GM12878 (cell line): ENCODE results near the gene UST. TPM values are rescaled to one million over a fixed set of nuclear protein-coding genes. Genes with fewer than 3 reads are reported as not detected.

Experiments
- ATF7 ChIP-seq: fragments of 450-650 bp; IDR thresholded peaks from 2 replicates; pipeline ENCODE4 v1.6.1; 2016; ENCODE audit warnings: low read depth, mild to moderate bottlenecking
- BCLAF1 ChIP-seq: fragments of 450-650 bp; IDR thresholded peaks from 2 replicates; pipeline ENCODE4 v1.6.1; 2017; ENCODE audit warnings: antibody characterized with exemption, mild to moderate bottlenecking, moderate library complexity
- CBFB ChIP-seq: IDR thresholded peaks from 2 replicates; pipeline ENCODE4 v1.6.1; 2016; ENCODE audit warnings: antibody characterized with exemption, low read depth
- ETV6 ChIP-seq, 2 experiments: fragments of 450-650 bp in 1 of 2; IDR thresholded peaks in 1 of 2; conservative IDR thresholded peaks in 1 of 2; 2 replicates each; pipeline ENCODE4 v1.6.1; 2014; ENCODE audit warnings: antibody characterized with exemption in 1 of 2, borderline replicate concordance in 1 of 2, low read depth in 1 of 2, mild to moderate bottlenecking in 1 of 2, moderate library complexity in 1 of 2
- GABPA ChIP-seq: IDR thresholded peaks from 2 replicates; pipeline ENCODE4 v1.6.1; 2014; ENCODE audit warnings: antibody characterized with exemption, low read depth, mild to moderate bottlenecking, inconsistent platforms
- HDAC6 ChIP-seq: fragments of 200-600 bp; sonication (generic); IDR thresholded peaks from one replicate; pipeline ENCODE4 v1.8.0; 2017; ENCODE audit warnings: antibody characterized with exemption; ENCODE audit not compliant: unreplicated experiment
- IRF3 ChIP-seq: fragments of 450-650 bp; IDR thresholded peaks from 2 replicates; pipeline ENCODE4 v1.6.1; 2014; ENCODE audit warnings: mild to moderate bottlenecking
- JUNB ChIP-seq: IDR thresholded peaks from 2 replicates; pipeline ENCODE4 v1.6.1; 2016; ENCODE audit warnings: antibody characterized with exemption, mild to moderate bottlenecking
- JUND ChIP-seq: IDR thresholded peaks from 2 replicates; pipeline ENCODE4 v1.6.1; 2012; ENCODE audit warnings: low read depth, mild to moderate bottlenecking, low read length, improper control_type of control experiment, moderate library complexity
- MAX ChIP-seq: IDR thresholded peaks from 2 replicates; pipeline ENCODE4 v1.6.1; 2012; ENCODE audit warnings: low read depth, low read length, improper control_type of control experiment
- MTA2 ChIP-seq: fragments of 450-650 bp; IDR thresholded peaks from 2 replicates; pipeline ENCODE4 v1.6.1; 2016; ENCODE audit warnings: low read depth, mild to moderate bottlenecking, moderate library complexity
- MXI1 ChIP-seq: fragments of 150-350 bp; IDR thresholded peaks from 2 replicates; pipeline ENCODE4 v1.6.1; 2011; ENCODE audit warnings: low read depth, mild to moderate bottlenecking, inconsistent platforms, low read length, improper control_type of control experiment
- NR2C1 ChIP-seq: fragments of 450-650 bp; IDR thresholded peaks from 2 replicates; pipeline ENCODE4 v1.6.1; 2017; ENCODE audit warnings: antibody characterized with exemption, mild to moderate bottlenecking, moderate library complexity
- RELB ChIP-seq: fragments of 450-650 bp; IDR thresholded peaks from 2 replicates; pipeline ENCODE4 v1.6.1; 2017; ENCODE audit warnings: low read depth, mild to moderate bottlenecking, moderate library complexity
- SIN3A ChIP-seq: IDR thresholded peaks from 2 replicates; pipeline ENCODE4 v1.6.1; 2012; ENCODE audit warnings: low read depth, low read length, improper control_type of control experiment
- SIX5 ChIP-seq: IDR thresholded peaks from 2 replicates; pipeline ENCODE4 v1.6.1; 2011; ENCODE audit warnings: mild to moderate bottlenecking, low read depth, low read length, moderate library complexity; ENCODE audit not compliant: severe bottlenecking
- TCF12 ChIP-seq: IDR thresholded peaks from 2 replicates; pipeline ENCODE4 v1.6.1; 2011; ENCODE audit warnings: low read depth, mild to moderate bottlenecking, low read length
- USF2 ChIP-seq: IDR thresholded peaks from 2 replicates; pipeline ENCODE4 v1.6.1; 2011; ENCODE audit warnings: low read depth, low read length, improper control_type of control experiment, borderline replicate concordance
- polyA plus RNA-seq, 11 experiments: library from polyadenylated mRNA; depleted of rRNA in 4 of 11; unstranded in 6 of 11; stranded (reverse) in 5 of 11; fragments of >200 nt; fragmentation: Nextera tagmentation in 4 of 11; fragmentation: Illumina TruSeq in 1 of 11; extraction: Ambion mirVana in 4 of 11; extraction: Trizol in 1 of 11; gene quantifications; 1 replicate in 1 of 11; 2 replicates in 10 of 11; pipeline versions ENCODE4 v1.2.1 to v1.2.3, GENCODE V29; 2011 to 2016; ENCODE audit warnings: inconsistent platforms in 2 of 11, missing spikeins in 2 of 11, low read depth in 1 of 11
- total RNA-seq, 4 experiments: library from RNA; depleted of rRNA in 3 of 4; stranded (reverse); fragments of >200 nt in 3 of 4; fragmentation: Illumina TruSeq in 1 of 4; extraction: Trizol in 1 of 4; gene quantifications; 2 replicates each; pipeline versions ENCODE4 v1.2.1 to v1.2.3, GENCODE V29; 2013 to 2021

UST gene
- total and polyA plus RNA-seq, 10 of the 15 experiments (the other 5 are each of a cell fraction or from before 2014, with no cell fraction given), result 0.74 to 43.3 (median 2.2) TPM

GRCh38 chr6:148760568-148761526 lies 14.0 kb downstream of the UST start (continued):
- 0 out of 2 replicates have a peak, but pooled peaks have one; percentile 27 for TF ChIP-seq MTA2
- no peak for TF ChIP-seq IRF3
- TF ChIP-seq TCF12, result no peak; the same call in 1 of the 2 replicates
- TF ChIP-seq JUNB, result no peak
- 0 out of 2 replicates have a peak, but pooled peaks have one; percentile 53 for TF ChIP-seq RELB
- TF ChIP-seq BCLAF1, result no peak
- TF ChIP-seq JUND, result no peak
- TF ChIP-seq MAX, result peak; percentile 39; the same call in 1 of the 2 replicates
- no peak for TF ChIP-seq SIN3A
- TF ChIP-seq MXI1, result no peak; the same call in 1 of the 2 replicates
- TF ChIP-seq SIX5, result no peak
- no peak for TF ChIP-seq HDAC6
- peak; percentile 33 for TF ChIP-seq ATF7
- TF ChIP-seq NR2C1, result no peak
- TF ChIP-seq ETV6 (conservative IDR thresholded peaks at IDR 0.05 in 1 of 2, IDR thresholded peaks at IDR 0.05 in 1 of 2; ENCODE audit: borderline replicate concordance in 1 of 2, low read depth in 1 of 2), result peak in 1 of 2 experiments; percentile 10; a peak in 1 of 4 replicates
- no peak for TF ChIP-seq CBFB
- no peak for TF ChIP-seq GABPA
- TF ChIP-seq USF2, result no peak
